GM21515 (cell line): Measurements from ENCODE around the gene PRAME.
"Not testable (repeated sequence)": the region's sequence is repeated elsewhere in the genome, so short reads cannot be mapped to it uniquely, and the experiment has no call there.

Experiments used
- ATAC-seq: cut with Tn5 transposase; IDR thresholded peaks from one replicate; pipeline ENCODE4 v1.9.1; 2021; ENCODE audit not compliant: unreplicated experiment

The PRAME gene

GRCh38 chr22:22558972-22559603, at the start of gene PRAME:
Gene PRAME (minus strand): TSS chr22:22559265. CDS start chr22:22556832, 2,433 bp downstream.
- no peak for ATAC-seq

- not testable (repeated sequence) for ATAC-seq
These were observed 49.0 kb upstream of the PRAME start for GRCh38 chr22:22608022-22608421.

GRCh38 chr22:22605074-22605404, 46.0 kb upstream of the PRAME start:
- ATAC-seq, result no peak

- no peak for ATAC-seq
These were observed 45.4 kb upstream of the PRAME start for GRCh38 chr22:22604326-22605073.

GRCh38 chr22:22603470-22603947, 44.4 kb upstream of the PRAME start:
- no peak for ATAC-seq

GRCh38 chr22:22600531-22601261, 41.6 kb upstream of the PRAME start:
- no peak for ATAC-seq

- no peak for ATAC-seq
These were observed 40.2 kb upstream of the PRAME start for GRCh38 chr22:22599248-22599647.

- no peak for ATAC-seq
These were observed 39.1 kb upstream of the PRAME start for GRCh38 chr22:22598144-22598543.

- ATAC-seq, result no peak
These were observed 36.2 kb upstream of the PRAME start for GRCh38 chr22:22595001-22595835.

- no peak for ATAC-seq
These were observed 35.0 kb upstream of the PRAME start for GRCh38 chr22:22593964-22594656.

GRCh38 chr22:22593250-22593649, 34.2 kb upstream of the PRAME start:
- ATAC-seq, result no peak

- ATAC-seq, result no peak
These were observed 32.6 kb upstream of the PRAME start for GRCh38 chr22:22591348-22592299.

GRCh38 chr22:22590136-22590891, 31.2 kb upstream of the PRAME start:
- ATAC-seq, result no peak

- ATAC-seq, result no peak
These were observed 29.6 kb upstream of the PRAME start for GRCh38 chr22:22588485-22589164.

GRCh38 chr22:22587577-22588188, 28.6 kb upstream of the PRAME start:
- ATAC-seq, result no peak

- no peak for ATAC-seq
These were observed 25.7 kb upstream of the PRAME start for GRCh38 chr22:22584722-22585121.

- no peak for ATAC-seq
These were observed 24.0 kb upstream of the PRAME start for GRCh38 chr22:22583030-22583429.

GRCh38 chr22:22581524-22581923, 22.5 kb upstream of the PRAME start:
- not testable (repeated sequence) for ATAC-seq
